Activated T-helper 1 cell treated with anti-CD3 and anti-CD28 coated beads, Interleukin-12 subunit alpha, Interleukin-12 subunit beta, Interleukin-2, Interleukin-4 antibody, amounts not matched to agents 30 ng/mL and 10 ng/mL and 1 ng/mL, durations not matched to agents 14 hours and 24 hours and 36 hours (primary cell): ENCODE data around the gene SERPINA4. TPM values are rescaled to one million over a fixed set of nuclear protein-coding genes. Genes with fewer than 3 reads are reported as not detected.

ENCODE experiments used
- DNase-seq: peaks from one replicate; pipeline ENCODE4 v3.0.0; 2021; ENCODE audit warnings: low spot score
- H3K27ac Mint-ChIP-seq: one replicate; pipeline ENCODE4 v1.8.0; 2021; ENCODE audit warnings: mild to moderate bottlenecking, mixed read lengths
- H3K27me3 Mint-ChIP-seq: one replicate; pipeline ENCODE4 v1.8.0; 2022; ENCODE audit warnings: mild to moderate bottlenecking, moderate library complexity, mixed read lengths; ENCODE audit not compliant: insufficient read depth
- H3K36me3 Mint-ChIP-seq: one replicate; pipeline ENCODE4 v1.8.0; 2021; ENCODE audit warnings: low read depth, mixed read lengths
- H3K4me1 Mint-ChIP-seq: one replicate; pipeline ENCODE4 v1.8.0; 2021; ENCODE audit warnings: low read depth, mixed read lengths
- H3K4me3 Mint-ChIP-seq: one replicate; pipeline ENCODE4 v1.8.0; 2021; ENCODE audit warnings: mild to moderate bottlenecking, moderate library complexity, mixed read lengths
- H3K9me3 Mint-ChIP-seq: one replicate; pipeline ENCODE4 v1.8.0; 2021; ENCODE audit warnings: mixed read lengths
- intact Hi-C: fragments of 100-400 bp; cut with micrococcal nuclease; formaldehyde crosslinking; loops from one replicate; pipeline ENCODE4 v1.15.1; 2024
- total RNA-seq: library from RNA; stranded (reverse); gene quantifications from 2 replicates; pipeline ENCODE4 v1.2.3, GENCODE V29; 2022

The SERPINA4 gene
- total RNA-seq, 1 donor from 2014 or later, result not detected

DNA sequence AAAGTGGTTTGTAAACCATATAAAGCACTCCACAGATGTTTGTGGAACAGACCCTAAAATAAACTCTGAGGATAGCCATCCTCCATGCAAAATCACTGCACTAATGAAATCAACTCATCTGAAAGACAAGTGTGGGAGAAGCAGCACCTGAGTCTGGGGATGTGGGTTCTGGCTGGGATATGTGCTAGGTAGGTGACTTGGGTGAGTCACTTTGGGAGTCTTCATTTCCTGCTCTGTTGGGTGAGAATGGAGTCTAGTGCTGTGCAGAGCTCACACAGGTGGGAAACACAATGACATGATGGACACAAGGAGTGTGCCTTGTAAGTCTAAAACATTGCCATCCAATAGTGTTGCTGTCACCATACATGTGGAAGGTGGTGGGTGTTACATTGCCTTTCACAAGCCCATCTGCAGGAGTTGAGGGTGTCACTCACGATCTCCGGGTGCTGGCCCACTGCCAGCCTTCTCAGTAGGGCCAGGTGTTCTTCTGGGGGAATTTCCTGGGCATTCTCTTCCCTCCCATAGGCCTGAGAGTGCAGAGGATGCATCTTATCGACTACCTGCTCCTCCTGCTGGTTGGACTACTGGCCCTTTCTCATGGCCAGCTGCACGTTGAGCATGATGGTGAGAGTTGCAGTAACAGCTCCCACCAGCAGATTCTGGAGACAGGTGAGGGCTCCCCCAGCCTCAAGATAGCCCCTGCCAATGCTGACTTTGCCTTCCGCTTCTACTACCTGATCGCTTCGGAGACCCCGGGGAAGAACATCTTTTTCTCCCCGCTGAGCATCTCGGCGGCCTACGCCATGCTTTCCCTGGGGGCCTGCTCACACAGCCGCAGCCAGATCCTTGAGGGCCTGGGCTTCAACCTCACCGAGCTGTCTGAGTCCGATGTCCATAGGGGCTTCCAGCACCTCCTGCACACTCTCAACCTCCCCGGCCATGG is 2.0 kb downstream of the SERPINA4 start:
- Mint-ChIP-seq H3K4me1 (no peaks in the 10 kb centered on the region), H3K27me3 (no peaks in the 10 kb centered on the region), H3K36me3 (no peaks in the 10 kb centered on the region), H3K9me3 (no peaks in the 10 kb centered on the region), H3K4me3 (no peak overlapping the region), H3K27ac (no peak overlapping the region)
- DNase-seq, result no peak
- intact Hi-C loops, result no loop called here

DNA sequence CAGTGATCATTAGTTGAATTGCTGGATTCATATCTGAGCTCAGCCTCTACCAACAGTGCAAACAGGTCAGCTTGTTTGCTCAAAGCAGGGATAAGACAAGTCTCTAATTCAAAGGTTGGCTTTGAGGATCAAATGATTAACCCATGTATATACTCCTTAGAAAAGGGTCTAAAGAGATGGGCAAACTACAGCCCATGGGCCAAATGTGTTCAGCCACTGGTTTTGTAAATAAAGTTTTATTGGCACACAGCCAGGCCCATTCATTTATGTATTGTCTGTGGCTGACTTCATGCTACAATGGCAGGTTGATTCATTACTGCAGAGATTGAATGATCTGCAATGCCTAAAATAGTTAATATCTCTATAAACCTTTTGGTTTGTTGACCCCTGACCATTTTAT is 3.1 kb downstream of the SERPINA4 start:
- Mint-ChIP-seq H3K27me3 (no peaks in the 10 kb centered on the region), H3K9me3 (no peaks in the 10 kb centered on the region), H3K4me3 (no peak overlapping the region), H3K27ac (no peak overlapping the region), H3K4me1 (no peaks in the 10 kb centered on the region), H3K36me3 (no peaks in the 10 kb centered on the region)
- no peak for DNase-seq
- intact Hi-C loops, result no loop called here

DNA sequence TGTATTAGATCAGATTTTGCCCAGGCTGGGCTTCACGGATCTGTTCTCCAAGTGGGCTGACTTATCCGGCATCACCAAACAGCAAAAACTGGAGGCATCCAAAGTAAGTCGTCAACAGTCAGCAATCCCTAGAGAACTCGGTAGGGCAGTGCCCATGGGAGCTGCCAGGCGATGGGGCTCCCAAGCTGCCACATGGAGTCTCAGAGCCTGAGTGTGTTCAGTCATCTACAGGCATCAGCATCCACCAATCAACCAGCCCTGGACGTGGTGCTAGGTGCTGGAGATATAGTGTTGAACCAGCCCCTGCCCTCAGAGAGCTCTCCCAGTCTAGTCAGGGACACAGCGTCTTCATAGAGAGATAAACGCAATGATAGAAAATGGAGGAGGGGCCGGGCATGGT is 6.9 kb downstream of the SERPINA4 start:
- no peaks in the 10 kb centered on the region for H3K36me3 Mint-ChIP-seq
- no peak for DNase-seq
- H3K4me3 Mint-ChIP-seq, result no peak overlapping the region
- H3K4me1 Mint-ChIP-seq, result no peaks in the 10 kb centered on the region
- intact Hi-C loops, result no loop called here
- no peaks in the 10 kb centered on the region for H3K9me3 Mint-ChIP-seq
- H3K27me3 Mint-ChIP-seq, result no peaks in the 10 kb centered on the region
- H3K27ac Mint-ChIP-seq, result no peak overlapping the region

DNA sequence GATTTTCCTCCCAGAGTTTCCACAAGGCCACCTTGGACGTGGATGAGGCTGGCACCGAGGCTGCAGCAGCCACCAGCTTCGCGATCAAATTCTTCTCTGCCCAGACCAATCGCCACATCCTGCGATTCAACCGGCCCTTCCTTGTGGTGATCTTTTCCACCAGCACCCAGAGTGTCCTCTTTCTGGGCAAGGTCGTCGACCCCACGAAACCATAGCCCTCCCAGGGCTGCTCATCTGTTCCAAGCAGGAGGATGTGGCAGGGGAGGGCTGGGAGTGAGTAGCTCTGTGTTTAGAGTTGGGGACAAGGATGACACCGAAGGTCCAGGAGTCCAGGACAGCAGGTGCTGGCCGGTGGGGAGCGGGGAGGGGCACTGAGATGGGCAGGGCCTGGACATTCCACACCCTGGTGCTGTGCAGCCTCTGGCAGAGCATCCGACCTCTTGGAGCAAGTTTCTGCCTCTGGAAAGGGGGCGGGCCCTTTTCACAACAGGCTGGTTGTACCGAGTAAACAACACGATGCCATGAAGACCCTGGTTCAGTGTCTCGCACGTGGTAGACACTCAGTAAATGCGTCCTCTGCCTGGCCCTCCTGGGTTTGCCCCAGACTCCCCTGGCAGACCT is 8.2 kb downstream of the SERPINA4 start:
- no peaks in the 10 kb centered on the region for H3K27me3 Mint-ChIP-seq
- DNase-seq, result no peak
- H3K36me3 Mint-ChIP-seq, result no peaks in the 10 kb centered on the region
- no peaks in the 10 kb centered on the region for H3K9me3 Mint-ChIP-seq
- no peaks in the 10 kb centered on the region for H3K4me1 Mint-ChIP-seq
- no peak overlapping the region for H3K4me3 Mint-ChIP-seq
- intact Hi-C loops, result no loop called here
- no peak overlapping the region for H3K27ac Mint-ChIP-seq

DNA sequence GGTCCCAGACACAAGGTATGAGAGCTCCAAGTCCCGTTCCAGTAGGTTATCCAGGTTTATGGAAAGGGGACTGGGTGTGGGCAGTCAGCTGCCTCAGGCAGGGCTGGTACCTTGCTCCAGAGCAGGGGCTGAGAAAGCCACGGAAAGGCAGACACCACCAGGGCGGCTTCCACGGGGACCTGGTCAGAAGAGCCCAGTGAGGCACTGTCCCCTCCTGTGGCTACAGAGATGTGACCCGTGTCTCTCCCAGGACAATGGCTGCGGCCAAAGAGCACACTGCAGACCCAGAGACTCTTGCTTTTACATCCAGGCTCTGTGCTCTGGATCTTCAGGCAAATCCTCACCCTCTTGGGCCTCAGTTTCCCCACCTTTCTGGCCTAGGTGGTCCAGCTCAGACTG is 8.8 kb downstream of the SERPINA4 start:
- Mint-ChIP-seq H3K9me3 (no peaks in the 10 kb centered on the region), H3K27me3 (no peaks in the 10 kb centered on the region), H3K27ac (no peak overlapping the region), H3K36me3 (no peaks in the 10 kb centered on the region), H3K4me1 (no peaks in the 10 kb centered on the region), H3K4me3 (no peak overlapping the region)
- intact Hi-C loops, result no loop called here
- DNase-seq, result no peak

DNA sequence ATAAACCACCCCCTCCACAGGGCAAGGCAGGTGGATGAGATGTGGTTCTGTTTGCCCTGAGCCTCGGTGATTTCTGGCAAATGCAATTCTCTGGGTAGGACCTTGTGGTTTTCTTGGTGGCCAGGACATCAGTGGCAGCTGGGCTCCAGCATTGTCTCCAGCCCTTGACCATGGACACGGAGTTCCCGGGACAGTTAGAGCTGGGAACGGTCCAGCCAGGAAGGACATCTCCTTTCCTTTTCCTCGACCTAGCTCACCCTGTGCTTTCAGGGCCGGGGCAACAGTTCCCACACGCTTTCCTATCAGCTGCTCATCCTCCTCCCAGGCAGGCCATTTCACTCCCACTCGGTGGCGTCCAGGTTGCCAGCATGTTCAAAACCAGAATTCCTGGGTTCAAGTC is 9.2 kb downstream of the SERPINA4 start:
- intact Hi-C loops, result no loop called here
- H3K27ac Mint-ChIP-seq, result no peak overlapping the region
- DNase-seq, result no peak
- no peak overlapping the region for H3K4me3 Mint-ChIP-seq
- H3K9me3 Mint-ChIP-seq, result no peaks in the 10 kb centered on the region
- no peaks in the 10 kb centered on the region for H3K36me3 Mint-ChIP-seq
- H3K27me3 Mint-ChIP-seq, result no peaks in the 10 kb centered on the region
- H3K4me1 Mint-ChIP-seq, result no peaks in the 10 kb centered on the region

DNA sequence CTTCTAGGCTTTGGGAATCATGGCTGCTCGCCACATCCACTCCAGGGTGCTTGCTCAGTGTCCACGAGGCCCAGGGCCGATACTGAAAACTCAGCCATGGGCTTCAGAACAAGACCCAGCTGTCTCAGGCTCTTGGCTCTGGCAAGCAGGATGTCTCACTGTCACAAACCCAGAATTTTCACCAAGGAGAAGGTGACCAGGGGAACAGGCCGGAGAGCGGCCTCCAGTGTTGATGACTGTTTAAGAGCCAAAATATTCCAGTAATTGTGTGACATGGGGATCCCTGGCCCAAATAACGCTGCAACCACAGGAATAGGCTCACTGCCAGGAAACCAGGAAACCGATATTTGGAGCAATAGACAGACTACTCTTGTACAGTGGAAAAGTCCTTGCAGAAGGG is 10.2 kb downstream of the SERPINA4 start:
- Mint-ChIP-seq H3K9me3 (no peaks in the 10 kb centered on the region), H3K27ac (no peak overlapping the region), H3K36me3 (no peaks in the 10 kb centered on the region), H3K4me1 (no peaks in the 10 kb centered on the region), H3K27me3 (no peaks in the 10 kb centered on the region), H3K4me3 (no peak overlapping the region)
- intact Hi-C loops, result no loop called here
- DNase-seq, result no peak

DNA sequence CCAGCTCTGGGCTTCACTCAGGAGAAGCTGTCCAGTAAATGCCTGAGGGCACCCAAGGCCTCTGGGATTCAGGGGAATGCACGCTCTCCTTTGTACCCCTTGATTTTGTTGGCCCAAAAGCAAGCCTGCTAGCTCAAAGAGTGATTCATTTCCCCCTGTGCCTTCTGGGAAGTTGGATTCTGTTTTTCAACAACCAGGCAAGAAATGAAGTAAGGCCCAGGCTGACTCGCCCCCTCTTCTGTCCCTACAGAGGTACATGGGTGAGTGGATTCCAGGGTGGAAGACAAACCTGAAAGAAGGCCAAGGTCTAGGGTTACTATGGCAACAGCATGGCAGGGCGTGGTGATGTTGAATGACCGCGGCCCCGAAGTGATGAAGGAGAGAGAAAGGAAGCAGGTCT is 10.7 kb downstream of the SERPINA4 start:
- H3K27me3 Mint-ChIP-seq, result no peaks in the 10 kb centered on the region
- H3K9me3 Mint-ChIP-seq, result no peaks in the 10 kb centered on the region
- H3K4me3 Mint-ChIP-seq, result no peak overlapping the region
- no peaks in the 10 kb centered on the region for H3K36me3 Mint-ChIP-seq
- no peak overlapping the region for H3K27ac Mint-ChIP-seq
- intact Hi-C loops, result no loop called here
- H3K4me1 Mint-ChIP-seq, result no peaks in the 10 kb centered on the region
- DNase-seq, result no peak

DNA sequence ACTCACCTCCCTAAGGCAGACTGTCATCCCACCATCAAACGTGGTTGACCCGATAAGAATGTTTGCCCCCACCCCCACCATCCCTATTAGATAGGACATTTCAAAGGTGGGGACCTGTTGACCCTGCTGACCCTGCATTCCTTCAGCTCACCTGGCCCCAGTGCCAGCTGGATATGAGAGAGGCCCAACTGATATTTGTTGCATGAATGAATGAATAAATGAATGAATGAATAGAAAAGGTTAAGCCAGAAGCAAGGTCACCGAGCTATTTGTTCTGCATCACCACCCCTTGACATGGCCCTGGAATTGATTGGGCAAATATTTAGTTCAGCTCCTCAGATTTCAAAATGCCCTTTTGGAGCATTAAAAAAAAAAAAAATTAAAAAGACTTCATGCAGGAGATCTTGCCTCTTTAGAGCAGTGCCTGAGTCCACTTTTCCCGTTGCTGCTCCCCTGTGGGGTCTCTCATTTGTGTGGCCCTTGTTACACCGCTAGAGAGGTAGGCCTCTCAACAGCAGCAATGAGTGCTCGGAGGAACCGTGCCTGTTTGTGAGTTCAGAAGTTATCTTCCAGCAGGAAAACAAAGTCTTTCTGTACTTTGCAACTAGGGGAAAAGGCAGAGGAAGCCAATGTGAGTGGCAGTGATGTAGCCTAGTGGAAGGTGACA is 11.5 kb downstream of the SERPINA4 start:
- intact Hi-C loops, result no loop called here
- no peak overlapping the region for H3K27ac Mint-ChIP-seq
- no peaks in the 10 kb centered on the region for H3K4me1 Mint-ChIP-seq
- H3K4me3 Mint-ChIP-seq, result no peak overlapping the region
- no peak for DNase-seq
- H3K36me3 Mint-ChIP-seq, result no peaks in the 10 kb centered on the region
- no peaks in the 10 kb centered on the region for H3K27me3 Mint-ChIP-seq
- no peaks in the 10 kb centered on the region for H3K9me3 Mint-ChIP-seq

DNA sequence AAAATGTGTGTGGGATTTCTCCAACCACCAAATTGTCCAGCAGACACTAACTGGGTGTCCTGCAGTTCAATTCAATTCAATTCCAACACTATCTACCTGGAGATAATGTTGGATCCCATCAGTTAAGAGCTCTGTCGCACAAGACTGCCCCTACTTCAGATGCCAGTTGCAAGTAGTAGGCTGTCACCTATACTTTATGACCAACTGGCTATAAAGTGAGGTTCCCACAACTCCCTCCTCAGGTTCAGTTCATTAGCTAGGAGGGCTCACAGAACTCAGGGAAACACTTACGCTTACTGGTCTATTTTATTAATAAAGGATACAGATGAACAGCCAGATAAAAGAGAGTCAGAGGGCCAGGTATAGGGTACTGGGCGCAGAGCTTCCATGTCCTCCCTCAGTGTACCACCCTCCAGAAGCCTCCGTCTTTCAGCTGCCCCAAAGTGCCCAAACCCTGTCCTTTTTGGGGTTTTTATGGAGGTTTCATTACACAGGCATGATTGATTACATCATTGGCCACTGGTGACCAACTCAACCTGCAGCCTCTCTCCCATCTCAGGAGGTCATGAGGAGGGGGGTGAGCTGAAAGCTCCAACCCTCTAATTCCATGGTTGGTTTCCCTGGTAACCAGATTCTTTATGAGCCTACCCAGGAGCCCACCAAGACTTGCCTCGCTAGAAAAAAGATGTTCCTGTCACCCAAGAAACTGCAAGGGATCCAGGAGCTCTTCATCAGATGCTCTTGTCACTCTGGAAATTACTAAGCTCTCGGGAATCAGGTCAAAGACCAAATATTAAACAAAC is 12.4 kb downstream of the SERPINA4 start:
- intact Hi-C loops, result no loop called here
- no peak overlapping the region for H3K27ac Mint-ChIP-seq
- H3K27me3 Mint-ChIP-seq, result no peaks in the 10 kb centered on the region
- no peak for DNase-seq
- no peaks in the 10 kb centered on the region for H3K36me3 Mint-ChIP-seq
- H3K9me3 Mint-ChIP-seq, result no peaks in the 10 kb centered on the region
- H3K4me3 Mint-ChIP-seq, result no peak overlapping the region
- no peaks in the 10 kb centered on the region for H3K4me1 Mint-ChIP-seq

DNA sequence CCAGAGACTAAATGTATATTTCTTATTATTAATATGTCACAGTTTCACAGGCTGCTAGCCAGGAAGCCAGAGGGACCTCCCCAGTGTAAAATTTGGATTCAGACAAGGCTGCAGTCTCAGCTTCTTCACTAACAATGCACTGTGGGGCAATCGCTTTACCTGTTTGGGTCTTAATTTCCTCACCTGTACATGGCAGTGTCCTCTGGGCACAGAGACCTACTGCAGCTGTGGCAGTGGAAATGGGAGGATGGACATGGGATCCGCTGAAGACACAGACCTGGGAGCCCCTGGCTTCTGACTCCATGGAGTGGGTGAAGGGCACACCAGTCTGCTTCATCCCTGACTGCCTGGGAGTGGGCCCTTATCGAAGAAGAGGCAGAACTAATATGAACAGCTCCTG is 13.1 kb downstream of the SERPINA4 start:
- Mint-ChIP-seq H3K4me3 (no peak overlapping the region), H3K27me3 (no peaks in the 10 kb centered on the region), H3K27ac (no peak overlapping the region), H3K36me3 (no peaks in the 10 kb centered on the region), H3K9me3 (no peaks in the 10 kb centered on the region), H3K4me1 (no peaks in the 10 kb centered on the region)
- DNase-seq, result no peak
- intact Hi-C loops, result no loop called here

DNA sequence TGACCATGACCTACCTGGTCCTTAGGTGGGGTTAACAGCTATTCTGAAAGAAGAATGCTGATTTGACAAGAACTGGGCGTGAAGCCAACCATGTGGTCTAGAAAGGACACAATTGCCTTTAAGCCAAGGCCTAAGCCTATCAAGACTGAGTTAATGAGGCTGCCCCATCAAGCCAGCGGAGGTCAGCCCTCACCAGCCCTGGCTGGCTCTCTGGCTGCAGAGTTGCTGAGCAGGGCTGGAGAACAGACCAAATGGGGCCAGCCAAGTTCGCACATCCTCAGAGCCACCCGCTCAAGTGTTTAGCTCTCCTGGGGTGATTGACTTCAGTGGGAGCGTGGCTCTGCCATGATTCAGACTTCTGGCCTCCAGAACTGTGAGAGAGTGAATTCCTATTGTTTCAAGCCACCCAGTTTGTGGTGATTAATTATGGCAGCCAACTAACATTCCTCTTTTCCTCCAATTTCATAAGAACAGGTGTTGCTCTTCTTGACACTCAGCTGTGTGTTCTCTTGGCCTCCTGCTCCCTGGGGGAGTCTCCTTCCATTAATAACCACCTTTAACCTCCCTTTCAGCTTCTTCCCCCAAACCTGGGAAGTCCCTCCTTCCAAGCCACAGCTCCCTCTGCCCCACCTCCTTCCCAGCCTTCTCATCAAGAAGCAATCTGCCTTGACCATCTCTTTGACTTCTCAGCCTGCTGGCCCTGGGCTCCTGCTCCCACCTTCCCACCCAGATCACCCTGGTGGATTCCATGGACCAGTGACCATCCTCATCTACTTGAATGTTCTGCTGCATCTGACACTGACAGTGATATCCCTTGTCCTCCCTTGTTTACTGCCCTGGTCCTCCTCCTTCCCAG is 14.7 kb downstream of the SERPINA4 start:
- H3K4me3 Mint-ChIP-seq, result no peak overlapping the region
- no peaks in the 10 kb centered on the region for H3K4me1 Mint-ChIP-seq
- no peak overlapping the region for H3K27ac Mint-ChIP-seq
- H3K9me3 Mint-ChIP-seq, result no peaks in the 10 kb centered on the region
- no peak for DNase-seq
- H3K27me3 Mint-ChIP-seq, result no peaks in the 10 kb centered on the region
- intact Hi-C loops, result no loop called here
- no peaks in the 10 kb centered on the region for H3K36me3 Mint-ChIP-seq
